NCI-H1417 (cell line): ENCODE results near the gene IGSF11.

Experiments
- DNase-seq, 3 experiments: peaks; one replicate each; lab custom pipeline; 2025; lab: John Stamatoyannopoulos, UW

Gene IGSF11

GRCh38 chr3:118951089-118951488 is 83.6 kb downstream of the IGSF11 start:
- DNase-seq = no peak

- DNase-seq = no peak
Observed at GRCh38 chr3:118949113-118949760, 85.4 kb downstream of the IGSF11 start.

- DNase-seq = no peak
Observed at GRCh38 chr3:118948146-118948545, 86.5 kb downstream of the IGSF11 start.

GRCh38 chr3:118946449-118946848 is 88.2 kb downstream of the IGSF11 start:
- DNase-seq = no peak

- DNase-seq = no peak
Observed at GRCh38 chr3:118945834-118946233, 88.8 kb downstream of the IGSF11 start.

- DNase-seq = peak in 1 of 3 experiments; percentile 34
Observed at GRCh38 chr3:118943597-118943996, 91.0 kb downstream of the IGSF11 start.

GRCh38 chr3:118942671-118943070 is 92.0 kb downstream of the IGSF11 start:
- DNase-seq = no peak

- no peak for DNase-seq
Observed at GRCh38 chr3:118942195-118942594, 92.5 kb downstream of the IGSF11 start.

GRCh38 chr3:118941236-118941635 is 93.4 kb downstream of the IGSF11 start:
- DNase-seq = no peak

- no peak for DNase-seq
Observed at GRCh38 chr3:118938183-118938961, 96.3 kb downstream of the IGSF11 start.

GRCh38 chr3:118936811-118937210 is 97.8 kb downstream of the IGSF11 start:
- DNase-seq = no peak

- no peak for DNase-seq
Observed at GRCh38 chr3:118932822-118933558, 101.7 kb downstream of the IGSF11 start.

GRCh38 chr3:118931996-118932395 is 102.7 kb downstream of the IGSF11 start:
- no peak for DNase-seq

GRCh38 chr3:118927449-118927848 is 107.2 kb downstream of the IGSF11 start:
- DNase-seq = no peak

- no peak for DNase-seq
Observed at GRCh38 chr3:118912188-118912587, 122.5 kb downstream of the IGSF11 start.

GRCh38 chr3:118910332-118910731 is 124.3 kb downstream of the IGSF11 start:
- no peak for DNase-seq

GRCh38 chr3:118909763-118910162 is 124.9 kb downstream of the IGSF11 start:
- DNase-seq = no peak

GRCh38 chr3:118907909-118908308 is 126.7 kb downstream of the IGSF11 start:
- DNase-seq = no peak

GRCh38 chr3:118900737-118901525 is 133.7 kb downstream of the IGSF11 start:
- no peak for DNase-seq

GRCh38 chr3:118890206-118890605 is 144.4 kb downstream of the IGSF11 start:
- DNase-seq = peak in 1 of 3 experiments; percentile 47

GRCh38 chr3:118889691-118890090 is 145.0 kb downstream of the IGSF11 start:
- no peak for DNase-seq

GRCh38 chr3:118886708-118887107 is 147.9 kb downstream of the IGSF11 start:
- no peak for DNase-seq
